Vagina (tissue), 2 donors: Measurements from ENCODE around the gene SPINDOC.

Source experiments
- POLR2A ChIP-seq, 2 donors: fragments of 450-650 bp; IDR thresholded peaks; one replicate each; pipeline ENCODE4 v1.6.1; 2017; ENCODE audit warnings: antibody characterized with exemption in 2 of 2, mild to moderate bottlenecking in 2 of 2, moderate library complexity in 2 of 2
- POLR2AphosphoS5 ChIP-seq, 2 donors: sonication (generic); formaldehyde crosslinking; IDR thresholded peaks; one replicate each; pipeline ENCODE4 v1.9.0; 2017; ENCODE audit warnings: antibody characterized with exemption in 2 of 2, mild to moderate bottlenecking in 2 of 2, low read depth in 1 of 2; ENCODE audit not compliant: insufficient read depth in 1 of 2
- TF ChIP-seq, protein P1 (sequence below), 3 experiments: fragments of 450-650 bp in 2 of 3; fragments of 200-600 bp in 1 of 3; sonication (generic) in 1 of 3; IDR thresholded peaks; one replicate each; pipeline ENCODE4 v1.5.1; 2017 to 2019; ENCODE audit warnings: antibody characterized with exemption in 3 of 3, mild to moderate bottlenecking in 2 of 3, moderate library complexity in 2 of 3

DNA sequence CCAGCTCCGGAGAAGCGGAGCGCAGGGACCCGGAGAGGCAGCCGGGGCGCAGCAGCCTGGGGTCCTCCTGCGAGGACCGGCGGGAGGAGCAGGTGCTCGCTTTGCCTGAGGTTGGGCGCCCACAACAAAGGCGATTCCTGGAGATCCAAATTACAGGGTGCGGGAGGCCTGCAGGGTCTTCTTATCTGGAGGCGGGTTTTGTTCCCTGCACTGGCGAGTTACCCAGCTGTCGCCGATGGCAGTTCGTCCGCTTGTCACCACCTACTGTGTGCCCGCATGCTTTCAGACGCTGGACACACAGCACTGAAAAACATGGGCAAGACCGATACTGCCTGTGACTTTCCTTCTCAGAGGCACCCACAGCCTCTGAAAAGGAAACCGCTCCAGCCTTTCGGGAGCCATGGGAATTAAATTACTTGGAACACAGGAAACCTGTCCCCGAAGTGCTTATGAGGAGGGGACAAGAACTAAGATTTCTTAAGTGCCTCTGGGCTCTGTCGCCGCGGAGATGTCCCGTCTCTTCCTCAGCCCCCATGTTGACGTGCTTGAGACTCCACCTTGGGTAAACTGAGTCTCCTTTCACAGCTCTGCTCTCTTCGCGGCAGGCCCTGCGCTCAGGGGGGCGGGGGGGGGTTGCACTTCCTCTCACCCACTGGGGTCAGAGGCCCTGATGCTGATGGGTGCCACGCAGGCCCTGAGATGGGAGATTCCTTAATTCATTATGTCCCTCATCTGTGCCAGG is 43.4 kb upstream of the SPINDOC start:
- TF ChIP-seq, protein P1, sequence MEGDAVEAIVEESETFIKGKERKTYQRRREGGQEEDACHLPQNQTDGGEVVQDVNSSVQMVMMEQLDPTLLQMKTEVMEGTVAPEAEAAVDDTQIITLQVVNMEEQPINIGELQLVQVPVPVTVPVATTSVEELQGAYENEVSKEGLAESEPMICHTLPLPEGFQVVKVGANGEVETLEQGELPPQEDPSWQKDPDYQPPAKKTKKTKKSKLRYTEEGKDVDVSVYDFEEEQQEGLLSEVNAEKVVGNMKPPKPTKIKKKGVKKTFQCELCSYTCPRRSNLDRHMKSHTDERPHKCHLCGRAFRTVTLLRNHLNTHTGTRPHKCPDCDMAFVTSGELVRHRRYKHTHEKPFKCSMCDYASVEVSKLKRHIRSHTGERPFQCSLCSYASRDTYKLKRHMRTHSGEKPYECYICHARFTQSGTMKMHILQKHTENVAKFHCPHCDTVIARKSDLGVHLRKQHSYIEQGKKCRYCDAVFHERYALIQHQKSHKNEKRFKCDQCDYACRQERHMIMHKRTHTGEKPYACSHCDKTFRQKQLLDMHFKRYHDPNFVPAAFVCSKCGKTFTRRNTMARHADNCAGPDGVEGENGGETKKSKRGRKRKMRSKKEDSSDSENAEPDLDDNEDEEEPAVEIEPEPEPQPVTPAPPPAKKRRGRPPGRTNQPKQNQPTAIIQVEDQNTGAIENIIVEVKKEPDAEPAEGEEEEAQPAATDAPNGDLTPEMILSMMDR (IDR thresholded peaks at IDR 0.05): no peak
- TF ChIP-seq POLR2A (IDR thresholded peaks at IDR 0.05) (no peak), POLR2AphosphoS5 (IDR thresholded peaks at IDR 0.05; ENCODE audit: insufficient read depth in 1 of 2, low read depth in 1 of 2) (no peak)
